Measurements from ENCODE around the gene MT1X.
"Not testable (repeated sequence)": the region's sequence is repeated elsewhere in the genome, so short reads cannot be mapped to it uniquely, and the experiment has no call there.

MT1X gene

DNA sequence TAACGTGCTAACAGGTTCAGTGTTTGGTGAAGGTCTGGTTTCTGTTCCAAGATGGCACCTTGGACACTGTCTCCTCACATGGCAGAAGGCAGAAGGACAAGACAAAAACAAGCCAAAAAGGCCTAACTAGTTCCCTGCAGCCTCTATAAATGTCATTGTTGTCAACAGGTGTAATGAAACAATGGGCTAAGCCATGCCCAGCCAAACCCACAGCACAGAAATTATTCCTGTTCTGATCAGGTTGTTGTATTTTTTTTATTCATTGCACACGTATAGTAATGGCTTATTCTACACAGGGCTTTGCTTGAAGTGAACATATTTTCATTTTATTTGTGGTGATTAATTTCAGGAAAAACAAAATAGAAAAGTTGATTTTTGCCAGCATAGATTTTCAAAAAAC, 31.5 kb downstream of the MT1X start:
- DNase-seq: no peak

- no peak for DNase-seq
Observed at GRCh38 chr16:56715126-56715525, 32.9 kb downstream of the MT1X start.

DNA sequence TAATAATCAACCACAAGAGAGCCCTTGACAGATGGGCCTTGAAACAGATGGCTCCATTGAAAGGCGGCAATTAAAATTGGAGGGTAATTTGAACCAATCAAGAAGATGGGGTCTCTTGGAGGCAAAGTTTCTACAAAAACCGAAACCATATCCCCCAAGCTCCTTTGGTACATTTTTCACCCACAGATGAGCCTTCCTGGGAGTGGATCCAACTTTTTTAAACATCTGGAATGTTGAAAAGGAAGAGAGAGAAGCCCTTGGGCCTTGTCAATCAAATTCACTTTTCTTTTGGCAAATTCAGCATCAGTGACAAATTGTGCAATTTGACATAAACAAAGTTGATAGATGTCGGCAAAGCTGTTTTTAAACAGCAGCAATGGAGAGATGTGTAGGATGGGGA, 34.5 kb downstream of the MT1X start:
- no peak for DNase-seq

DNA sequence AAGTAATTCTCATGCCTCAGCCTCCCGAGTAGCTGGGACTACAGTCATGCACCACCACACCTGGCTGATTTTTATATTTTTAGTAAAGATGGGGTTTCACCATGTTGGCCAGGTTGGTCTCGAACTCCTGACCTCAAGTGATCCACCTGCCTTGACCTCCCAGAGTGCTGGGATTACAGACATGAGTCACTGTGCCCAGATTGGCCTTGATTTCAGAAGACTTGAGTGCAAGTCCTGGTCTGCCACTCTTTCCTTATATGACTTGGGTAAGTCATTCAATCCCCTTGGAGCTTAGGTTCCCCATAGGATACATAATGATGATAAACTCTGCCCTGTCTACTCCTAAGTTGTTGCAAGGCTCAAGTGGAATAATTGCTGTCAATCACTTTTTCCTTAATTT, 35.3 kb downstream of the MT1X start:
- DNase-seq: not testable (repeated sequence)

DNA sequence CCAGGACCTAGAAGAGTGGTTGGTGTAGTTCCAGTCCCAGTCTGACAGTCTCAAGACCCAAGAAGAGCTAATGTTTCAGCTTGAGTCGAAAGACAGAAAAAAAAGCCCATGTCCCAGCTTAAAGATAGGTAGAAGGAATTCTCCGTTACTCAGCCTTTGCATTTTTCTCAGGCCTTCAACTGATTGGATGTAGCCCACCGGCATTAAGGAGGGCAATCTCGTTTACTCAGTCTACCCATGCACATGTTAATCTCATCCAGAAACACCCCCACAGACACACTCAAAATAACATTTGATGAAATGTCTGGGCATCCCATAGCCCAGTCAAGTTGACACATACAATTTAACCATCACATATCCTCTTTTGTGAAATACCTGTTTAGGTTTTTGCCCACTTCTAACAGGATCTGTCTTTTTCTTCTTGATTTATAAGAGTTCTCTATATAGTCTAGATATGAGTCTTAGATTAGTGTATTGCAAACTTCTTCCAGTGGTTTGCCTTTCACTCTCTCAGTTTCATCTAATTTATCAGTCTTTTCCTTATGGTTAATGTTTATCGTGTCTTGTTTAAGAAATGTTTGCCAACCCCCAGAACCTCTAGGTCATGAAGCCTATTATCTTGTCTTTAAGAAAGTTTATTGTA, 40.1 kb downstream of the MT1X start:
- DNase-seq: no peak

DNA sequence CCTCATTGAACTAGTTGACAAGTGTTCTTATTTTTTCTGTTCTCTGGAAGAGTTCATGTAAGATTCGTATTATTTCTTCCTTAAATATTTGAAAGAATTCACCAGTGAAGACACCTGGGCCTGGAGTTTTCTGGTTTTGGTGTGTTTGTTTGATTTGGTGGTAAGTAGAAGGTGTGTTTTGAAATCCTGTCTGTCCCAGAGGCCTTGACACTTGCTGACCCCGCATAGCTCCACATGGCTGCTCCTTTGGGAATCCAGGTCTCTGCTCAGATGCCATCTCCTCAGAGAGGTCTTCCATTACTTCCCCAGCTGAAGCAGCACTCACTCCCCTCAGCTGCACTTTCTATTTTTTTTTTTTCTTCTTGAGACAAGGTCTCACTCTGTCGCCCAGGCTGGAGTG, 41.9 kb downstream of the MT1X start:
- no peak for DNase-seq

- DNase-seq: no peak
Observed at GRCh38 chr16:56726283-56726682, 44.0 kb downstream of the MT1X start.

DNA sequence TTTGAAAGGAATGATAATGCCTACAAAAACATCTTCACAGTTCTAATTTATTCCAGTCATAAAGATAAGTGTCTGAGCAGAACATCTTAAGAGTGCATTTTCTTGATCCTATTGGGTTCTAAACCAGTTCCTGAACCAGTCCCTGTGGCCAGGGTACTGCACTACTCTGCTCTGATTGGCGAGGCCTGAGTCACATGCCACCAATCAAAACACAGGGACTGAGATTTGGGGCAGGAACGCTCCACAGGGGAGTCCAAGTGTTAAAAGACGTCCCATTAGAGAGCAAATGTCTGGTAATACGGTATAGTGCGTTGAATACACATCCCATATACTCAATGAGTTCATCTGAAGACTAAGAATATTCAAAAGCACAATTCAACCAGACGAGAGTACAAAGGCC, 44.7 kb downstream of the MT1X start:
- DNase-seq: no peak

- DNase-seq: no peak
Observed at GRCh38 chr16:56728027-56728426, 45.8 kb downstream of the MT1X start.

- no peak for DNase-seq
Observed at GRCh38 chr16:56728980-56729734, 46.9 kb downstream of the MT1X start.

GRCh38 chr16:56729735-56730662, 47.7 kb downstream of the MT1X start, which contains the start of gene NUP93:
TSS of gene NUP93 (plus strand) at chr16:56730129. CDS start at chr16:56748248, 18,119 bp downstream.
- DNase-seq: peak; percentile 92

GRCh38 chr16:56732366-56732765, 50.1 kb downstream of the MT1X start:
- DNase-seq: no peak

GRCh38 chr16:56732832-56733231, 50.6 kb downstream of the MT1X start:
- no peak for DNase-seq
